ENCODE data around the gene PNLDC1.

Gene PNLDC1, protein sequence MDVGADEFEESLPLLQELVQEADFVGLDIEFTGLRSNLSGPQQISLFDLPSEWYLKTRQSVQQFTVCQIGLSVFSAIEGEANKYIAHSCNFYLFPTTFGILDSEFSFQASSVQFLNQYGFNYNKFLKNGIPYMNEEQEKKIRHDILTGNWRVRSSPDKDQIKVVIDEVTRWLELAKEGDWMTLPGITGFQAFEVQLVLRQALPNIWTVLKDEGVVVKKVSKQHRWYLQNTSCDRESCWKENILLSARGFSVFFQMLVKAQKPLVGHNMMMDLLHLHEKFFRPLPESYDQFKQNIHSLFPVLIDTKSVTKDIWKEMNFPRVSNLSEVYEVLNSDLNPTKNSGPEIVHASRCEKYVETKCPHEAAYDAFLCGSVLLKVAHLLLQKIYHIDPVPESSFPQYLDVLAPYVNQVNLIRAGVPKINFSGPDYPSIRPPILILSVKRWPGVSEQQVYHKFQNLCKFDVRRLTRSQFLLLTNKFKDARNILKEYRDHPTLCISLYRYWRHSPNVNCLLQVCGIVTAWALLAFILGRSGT

GRCh38 chr6:159800141-159800865 is at the start of gene PNLDC1:
Gene PNLDC1, plus strand, starts transcription at chr6:159800276. Its CDS starts 32 bp downstream, at chr6:159800308.
- DNase-seq: no peak

- no peak for DNase-seq
Observed at GRCh38 chr6:159751448-159751847, 48.6 kb upstream of the PNLDC1 start.

DNA sequence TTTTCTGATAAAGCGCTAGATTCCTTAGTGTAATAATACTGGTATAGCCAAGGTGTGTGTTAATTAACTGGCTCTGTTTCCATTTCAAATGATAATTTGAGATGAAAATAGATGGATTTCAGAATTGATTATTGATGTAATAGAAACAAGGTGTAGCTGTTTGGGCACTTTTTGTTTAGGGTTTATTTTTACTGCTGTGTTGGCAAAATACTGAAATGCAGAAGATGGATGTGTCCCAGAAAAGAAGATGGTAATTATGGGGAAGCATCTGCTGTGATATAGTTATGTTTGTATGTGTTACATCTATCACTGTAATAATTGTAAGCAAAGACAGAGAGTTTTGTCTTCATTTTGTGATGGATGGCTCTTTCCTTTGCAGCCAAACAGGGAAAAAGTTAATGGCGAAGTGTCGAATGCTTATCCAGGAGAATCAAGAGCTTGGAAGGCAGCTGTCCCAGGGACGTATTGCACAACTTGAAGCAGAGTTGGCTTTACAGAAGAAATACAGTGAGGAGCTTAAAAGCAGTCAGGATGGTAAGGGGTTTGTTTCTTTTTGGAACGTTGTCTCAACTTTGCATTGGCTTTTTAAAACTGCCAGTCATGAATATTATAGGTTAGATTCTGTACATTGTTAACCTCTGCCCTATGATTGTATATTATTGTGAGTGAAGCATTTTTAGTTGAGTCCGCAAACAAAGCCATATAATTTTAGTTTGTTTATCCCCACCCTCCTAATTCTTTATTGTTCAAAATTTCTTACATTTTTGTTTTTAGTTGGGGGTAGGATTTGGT is 46.8 kb upstream of the PNLDC1 start:
- no peak for DNase-seq

DNA sequence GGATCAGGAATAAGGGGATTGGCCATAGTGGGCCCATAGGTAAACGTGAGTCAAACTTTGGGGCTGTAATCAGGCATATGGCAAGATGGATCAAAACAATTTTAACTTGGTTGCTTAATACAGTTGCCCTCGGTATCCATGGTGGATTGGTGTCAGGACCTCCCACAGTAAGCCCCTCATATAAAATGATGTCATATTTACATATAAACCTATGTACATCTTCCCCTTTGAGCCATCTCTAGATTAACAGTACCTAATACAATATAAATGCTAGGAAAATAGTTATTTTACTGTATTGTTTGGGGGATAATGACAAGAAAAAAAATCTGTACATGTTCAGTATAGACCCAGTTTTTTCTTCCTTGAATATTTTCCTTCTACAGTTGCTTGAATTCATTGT is 45.7 kb upstream of the PNLDC1 start:
- DNase-seq: no peak

DNA sequence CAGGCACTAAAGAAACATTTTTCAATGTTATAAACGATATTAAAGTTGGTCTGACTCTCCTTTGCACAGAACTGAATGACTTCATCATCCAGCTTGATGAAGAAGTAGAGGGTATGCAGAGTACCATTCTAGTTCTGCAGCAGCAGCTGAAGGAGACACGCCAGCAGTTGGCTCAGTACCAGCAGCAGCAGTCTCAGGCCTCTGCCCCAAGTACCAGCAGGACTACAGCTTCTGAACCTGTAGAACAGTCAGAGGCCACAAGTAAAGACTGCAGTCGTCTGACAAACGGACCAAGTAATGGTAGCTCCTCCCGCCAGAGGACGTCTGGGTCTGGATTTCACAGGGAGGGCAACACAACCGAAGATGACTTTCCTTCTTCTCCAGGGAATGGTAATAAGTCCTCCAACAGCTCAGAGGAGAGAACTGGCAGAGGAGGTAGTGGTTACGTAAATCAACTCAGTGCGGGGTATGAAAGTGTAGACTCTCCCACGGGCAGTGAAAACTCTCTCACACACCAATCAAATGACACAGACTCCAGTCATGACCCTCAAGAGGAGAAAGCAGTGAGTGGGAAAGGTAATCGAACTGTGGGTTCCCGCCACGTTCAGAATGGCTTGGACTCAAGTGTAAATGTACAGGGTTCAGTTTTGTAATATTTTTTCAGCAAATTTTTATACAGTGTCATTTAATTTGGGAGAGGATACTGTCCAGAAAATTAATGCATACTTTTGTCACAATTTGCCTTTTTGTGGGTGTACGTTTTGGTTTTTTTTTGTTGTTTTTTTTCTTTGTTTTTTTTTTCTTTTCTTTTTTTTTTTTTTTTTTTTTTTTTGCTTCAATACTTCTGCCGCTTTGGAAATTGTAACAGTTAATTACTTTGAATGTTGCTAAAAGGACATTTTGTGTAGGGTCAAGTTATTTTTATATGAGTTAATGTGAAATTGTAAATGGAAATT is 44.8 kb upstream of the PNLDC1 start:
- no peak for DNase-seq

GRCh38 chr6:159756508-159756907 is 43.6 kb upstream of the PNLDC1 start:
- DNase-seq: no peak

- no peak for DNase-seq
Observed at GRCh38 chr6:159758031-159759001, 41.8 kb upstream of the PNLDC1 start.

- no peak for DNase-seq
Observed at GRCh38 chr6:159759645-159760044, 40.4 kb upstream of the PNLDC1 start.

DNA sequence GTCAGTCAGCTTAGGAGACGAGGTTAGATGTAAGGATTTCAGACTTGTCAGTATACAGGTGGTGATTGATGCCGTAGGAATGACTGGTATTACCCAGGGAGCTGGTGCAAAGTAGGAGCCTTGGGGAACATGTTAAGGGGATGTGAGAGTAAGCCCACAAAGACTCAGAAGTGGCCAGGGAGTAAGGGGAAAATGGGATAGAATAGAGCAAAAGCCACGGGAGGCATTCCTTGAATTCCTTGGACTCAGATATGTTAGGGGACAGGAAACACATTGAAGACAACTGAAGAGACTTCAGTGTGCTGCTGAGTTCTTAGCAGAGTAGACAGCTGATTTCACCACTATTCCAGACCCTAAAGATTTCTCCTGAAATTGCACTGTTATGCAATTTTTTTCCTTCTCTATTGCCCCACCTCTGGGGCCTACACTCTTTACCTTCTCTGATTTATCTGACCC is 39.4 kb upstream of the PNLDC1 start:
- DNase-seq: no peak

- DNase-seq: no peak
Observed at GRCh38 chr6:159761129-159761872, 38.8 kb upstream of the PNLDC1 start.

DNA sequence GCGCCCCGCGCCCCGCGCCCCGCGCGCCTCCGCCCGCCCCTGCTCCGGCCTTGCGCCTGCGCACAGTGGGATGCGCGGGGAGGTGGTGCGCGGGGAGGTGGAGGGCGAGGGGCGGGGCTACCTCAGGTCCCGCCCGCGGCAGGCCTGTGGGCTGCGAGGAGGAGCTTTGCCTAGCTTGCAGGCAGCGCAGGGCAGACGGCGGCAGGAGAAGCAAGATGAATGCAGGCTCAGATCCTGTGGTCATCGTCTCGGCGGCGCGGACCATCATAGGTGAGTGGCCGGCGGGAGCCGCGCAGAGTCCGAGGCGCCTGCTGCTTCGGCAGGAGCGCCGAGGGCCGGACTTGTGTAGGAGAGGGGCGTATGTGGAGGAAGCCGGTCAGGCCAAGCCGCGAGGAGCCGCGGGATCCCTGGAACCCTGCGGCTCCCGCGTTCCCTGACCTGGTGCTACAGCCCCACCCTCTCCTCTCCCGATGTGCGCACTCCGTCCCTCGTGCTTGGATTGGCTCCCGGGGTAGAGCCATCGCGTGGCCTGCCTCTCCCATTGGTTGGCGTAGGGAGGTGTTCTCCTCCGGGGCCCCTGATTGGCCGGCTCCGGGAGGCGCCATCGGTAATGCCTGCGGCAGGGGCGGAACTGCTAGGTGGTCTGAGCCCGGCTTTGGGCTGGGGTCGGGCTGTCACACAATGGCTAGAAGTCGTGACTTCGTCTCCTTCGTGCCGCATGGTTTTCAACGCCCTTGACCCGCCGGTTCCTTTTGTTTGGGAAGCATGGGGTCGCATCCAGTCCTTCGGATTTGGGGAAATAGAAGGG is 38.0 kb upstream of the PNLDC1 start, which contains the start of gene ACAT2:
ACAT2 (plus strand) TSS at position 173 of the 808 bp plus-strand sequence; CDS start at position 216, 43 bp downstream.
- peak; percentile 94 for DNase-seq

DNA sequence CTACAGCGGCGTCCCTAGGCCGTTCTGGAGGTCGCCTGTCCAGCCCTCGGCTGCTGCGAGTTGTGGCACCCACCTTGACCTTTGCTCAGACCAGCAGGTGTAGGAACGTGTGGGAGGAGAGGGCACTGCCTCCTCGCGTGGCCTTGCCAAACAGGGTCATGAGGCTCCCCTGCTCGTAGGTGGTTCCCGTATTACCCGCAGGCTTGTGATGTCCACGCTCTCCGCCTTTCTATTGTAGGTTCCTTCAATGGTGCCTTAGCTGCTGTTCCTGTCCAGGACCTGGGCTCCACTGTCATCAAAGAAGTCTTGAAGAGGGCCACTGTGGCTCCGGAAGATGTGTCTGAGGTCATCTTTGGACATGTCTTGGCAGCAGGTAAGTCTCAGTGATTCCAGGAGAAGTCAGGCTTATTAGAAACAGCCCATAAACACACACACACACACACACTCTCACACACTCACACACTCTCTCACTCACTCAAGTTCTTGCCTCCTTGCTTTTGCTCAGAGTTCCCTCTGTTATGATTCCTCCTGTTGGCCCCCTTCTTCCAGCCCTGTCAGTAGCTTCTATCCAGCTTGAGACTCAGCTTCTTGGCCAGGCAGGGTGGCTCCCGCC is 37.3 kb upstream of the PNLDC1 start:
- DNase-seq: peak; percentile 54

DNA sequence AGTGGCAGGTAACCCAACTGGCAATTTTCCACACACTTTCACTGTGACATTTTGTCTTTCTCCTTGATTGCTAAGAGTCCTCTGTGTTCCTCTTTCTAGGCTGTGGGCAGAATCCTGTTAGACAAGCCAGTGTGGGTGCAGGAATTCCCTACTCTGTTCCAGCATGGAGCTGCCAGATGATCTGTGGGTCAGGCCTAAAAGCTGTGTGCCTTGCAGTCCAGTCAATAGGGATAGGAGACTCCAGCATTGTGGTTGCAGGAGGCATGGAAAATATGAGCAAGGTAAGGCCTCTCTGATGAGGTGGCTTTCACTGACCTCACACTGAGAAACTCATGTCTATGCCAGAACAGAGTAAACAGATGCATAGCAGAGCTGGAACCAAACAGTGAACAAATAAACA is 33.2 kb upstream of the PNLDC1 start:
- DNase-seq: no peak

GRCh38 chr6:159769470-159769869 is 30.6 kb upstream of the PNLDC1 start:
- DNase-seq: no peak

DNA sequence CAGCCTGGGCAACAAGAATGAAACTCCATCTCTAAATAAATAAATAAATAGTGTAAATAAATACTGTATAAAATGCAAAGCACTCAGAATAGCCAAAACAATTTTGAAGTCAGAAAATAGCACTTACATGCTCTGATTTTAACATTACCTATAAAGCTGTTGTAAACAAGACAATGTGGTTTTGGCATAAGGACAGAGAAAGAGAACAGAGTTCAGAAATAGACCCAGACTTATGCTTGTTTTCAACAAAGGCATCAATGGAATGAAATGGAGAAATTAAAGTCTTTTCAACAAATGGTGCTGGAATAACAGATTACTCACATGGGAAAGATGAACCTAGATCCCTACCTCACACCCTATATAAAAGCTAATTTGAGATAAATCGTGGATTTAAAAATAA is 27.9 kb upstream of the PNLDC1 start:
- DNase-seq: no peak

GRCh38 chr6:159777240-159777904 is 22.7 kb upstream of the PNLDC1 start:
- DNase-seq: no peak

DNA sequence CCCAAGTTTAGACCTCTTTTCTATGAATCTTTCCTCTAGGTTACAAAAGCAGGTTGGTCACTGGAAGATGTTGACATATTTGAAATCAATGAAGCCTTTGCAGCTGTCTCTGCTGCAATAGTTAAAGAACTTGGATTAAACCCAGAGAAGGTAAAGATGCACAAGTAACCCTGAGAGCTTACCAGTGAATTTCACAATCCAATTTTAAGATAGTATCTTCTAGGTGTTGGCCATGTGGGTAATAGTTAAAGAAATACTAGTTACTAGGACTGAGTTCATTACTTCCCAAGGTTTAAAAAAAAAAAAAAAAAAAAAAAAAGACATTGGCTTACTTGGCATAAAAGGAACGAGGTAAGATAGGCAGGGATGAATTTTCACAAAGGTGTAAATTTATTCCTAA is 21.9 kb upstream of the PNLDC1 start:
- DNase-seq: no peak
